Breast epithelium (tissue), 3 donors: Measurements from ENCODE around the gene C1orf105.

Experiments used
- CTCF ChIP-seq, 3 donors: fragments of 450-650 bp; IDR thresholded peaks; one replicate each; pipeline ENCODE4 v1.5.1; 2016 to 2017; ENCODE audit warnings: antibody characterized with exemption in 3 of 3, mild to moderate bottlenecking in 3 of 3, moderate library complexity in 3 of 3
- POLR2A ChIP-seq: fragments of 450-650 bp; IDR thresholded peaks from one replicate; pipeline ENCODE4 v1.6.1; 2016; ENCODE audit warnings: antibody characterized with exemption, mild to moderate bottlenecking, moderate library complexity

- TF ChIP-seq CTCF (IDR thresholded peaks at IDR 0.05) (no peak), POLR2A (no peak)
These were observed 6.7 kb downstream of the C1orf105 start for GRCh38 chr1:172427191-172427590.
